NOMO-1 treated with dmso at 0.1 percent for 144 hours (cell line): ENCODE measurements around the gene KIAA1755.
A peak's percentile ranks its signal among the peaks of the same experiment; 100 is the strongest.

Source experiments
- DNase-seq: peaks from one replicate; lab custom pipeline; 2025; ENCODE audit not compliant: unreplicated experiment; lab: John Stamatoyannopoulos, UW

KIAA1755 gene

DNA sequence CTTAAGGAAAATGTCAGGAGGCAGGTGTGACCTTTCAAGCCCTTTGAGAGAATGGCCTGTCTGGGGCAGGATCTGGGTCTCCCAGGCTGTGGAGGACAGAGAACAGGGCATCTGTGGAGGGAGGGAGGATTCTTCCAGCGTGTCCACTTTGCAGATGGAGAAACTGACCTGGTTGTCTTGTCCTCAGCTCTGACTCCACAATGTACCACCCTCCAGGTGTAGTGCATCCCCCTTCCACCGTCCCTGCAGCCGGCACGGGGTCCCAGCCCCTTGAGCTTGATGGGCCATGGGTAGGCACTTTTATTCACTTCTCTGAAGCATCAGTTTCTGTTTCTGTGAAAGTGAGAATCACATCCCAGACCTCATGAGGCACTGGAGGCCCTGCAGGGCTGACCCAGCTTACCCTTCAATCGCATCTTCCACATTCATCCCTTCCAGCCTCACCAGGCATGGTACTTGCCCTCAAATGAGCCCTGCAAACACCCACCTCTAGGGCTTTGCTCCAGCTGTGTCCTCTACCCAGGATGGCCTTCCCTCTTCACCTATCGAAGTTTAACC, 90.8 kb downstream of the KIAA1755 start:
- no peak for DNase-seq

- DNase-seq = peak; percentile 37
These were observed 91.5 kb downstream of the KIAA1755 start for GRCh38 chr20:38168791-38169589.

GRCh38 chr20:38167851-38168760, 92.4 kb downstream of the KIAA1755 start:
- peak; percentile 44 for DNase-seq

- DNase-seq = no peak
These were observed 93.1 kb downstream of the KIAA1755 start for GRCh38 chr20:38167328-38167850.

GRCh38 chr20:38166703-38167233, 93.8 kb downstream of the KIAA1755 start:
- DNase-seq = no peak

DNA sequence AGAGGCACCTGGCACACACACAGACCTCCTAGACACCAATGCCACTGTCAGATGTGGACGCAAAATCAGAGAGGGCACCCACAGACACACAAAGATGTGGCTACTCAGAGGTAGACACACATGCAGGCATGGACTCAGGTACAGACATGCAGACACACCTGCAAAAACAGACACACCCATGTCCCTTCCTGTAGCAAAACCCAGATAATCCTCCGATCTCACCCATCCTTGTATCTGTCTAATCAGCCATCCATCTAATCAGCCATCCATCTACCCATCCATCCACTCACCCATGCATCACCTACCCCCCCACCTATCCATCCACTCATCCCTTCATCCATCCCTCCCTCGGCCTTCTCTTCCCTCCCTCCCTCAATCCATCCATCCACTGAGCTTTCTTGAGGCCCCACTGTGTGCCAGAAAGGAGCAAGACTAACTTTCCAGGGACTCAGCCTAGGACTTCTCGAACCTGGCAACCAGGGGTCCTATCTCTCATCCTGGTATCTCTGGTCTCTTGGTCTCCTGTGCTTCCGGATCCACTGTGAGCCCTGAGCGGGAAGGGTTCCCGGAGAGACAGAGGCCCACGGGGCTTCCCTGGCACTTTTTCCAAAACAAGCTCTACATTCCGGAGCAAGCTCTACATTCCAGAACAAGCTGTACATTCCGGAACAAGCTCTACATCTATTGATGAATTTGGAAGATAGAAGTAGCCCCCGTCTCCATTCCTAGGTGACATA, 94.4 kb downstream of the KIAA1755 start:
- no peak for DNase-seq

DNA sequence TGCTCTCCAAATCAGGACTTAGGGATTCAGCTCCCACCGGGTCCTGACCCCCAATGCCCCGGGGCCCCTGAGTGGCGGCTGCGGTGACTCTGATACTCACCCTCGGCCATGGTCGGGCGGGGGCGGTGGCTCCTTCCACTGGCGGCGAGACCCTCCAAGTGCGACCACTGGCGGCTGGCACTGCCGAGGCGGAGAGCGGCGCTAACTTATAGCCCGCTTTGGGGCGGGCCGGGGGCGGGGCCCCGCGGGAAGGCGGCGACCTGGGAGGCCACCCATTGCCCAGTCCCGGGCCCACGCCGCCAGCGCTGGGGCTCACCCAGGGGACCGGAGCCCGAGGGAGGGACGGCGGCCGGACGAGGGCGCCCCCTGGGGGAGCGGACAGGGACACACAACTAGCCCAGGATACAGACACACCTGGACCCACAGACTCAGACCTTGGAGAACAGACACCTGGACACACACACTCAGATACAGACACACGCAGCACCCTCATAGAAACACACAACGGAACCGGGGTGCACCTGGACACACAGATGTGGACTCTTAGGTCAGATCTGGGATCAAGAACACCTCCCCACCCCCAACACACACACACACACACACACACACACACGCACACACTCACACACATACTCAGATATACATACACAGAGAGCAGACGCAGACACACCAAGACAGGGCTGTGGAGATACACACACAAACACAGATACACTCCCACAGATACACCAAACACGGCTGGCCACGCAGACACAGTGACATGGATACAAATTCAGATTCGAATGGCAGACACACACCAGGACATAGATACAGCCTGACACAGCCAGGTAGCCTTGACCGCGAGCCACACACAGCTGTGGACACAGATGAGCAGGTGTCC, 95.2 kb downstream of the KIAA1755 start, which contains the start of gene TGM2:
Gene TGM2, minus strand, starts transcription at position 182 of the 877 bp plus-strand sequence. Its CDS starts 72 bp downstream, at position 110.
- peak; percentile 44 for DNase-seq

GRCh38 chr20:38164624-38165088, 95.9 kb downstream of the KIAA1755 start:
- no peak for DNase-seq

GRCh38 chr20:38164069-38164468, 96.5 kb downstream of the KIAA1755 start:
- no peak for DNase-seq

DNA sequence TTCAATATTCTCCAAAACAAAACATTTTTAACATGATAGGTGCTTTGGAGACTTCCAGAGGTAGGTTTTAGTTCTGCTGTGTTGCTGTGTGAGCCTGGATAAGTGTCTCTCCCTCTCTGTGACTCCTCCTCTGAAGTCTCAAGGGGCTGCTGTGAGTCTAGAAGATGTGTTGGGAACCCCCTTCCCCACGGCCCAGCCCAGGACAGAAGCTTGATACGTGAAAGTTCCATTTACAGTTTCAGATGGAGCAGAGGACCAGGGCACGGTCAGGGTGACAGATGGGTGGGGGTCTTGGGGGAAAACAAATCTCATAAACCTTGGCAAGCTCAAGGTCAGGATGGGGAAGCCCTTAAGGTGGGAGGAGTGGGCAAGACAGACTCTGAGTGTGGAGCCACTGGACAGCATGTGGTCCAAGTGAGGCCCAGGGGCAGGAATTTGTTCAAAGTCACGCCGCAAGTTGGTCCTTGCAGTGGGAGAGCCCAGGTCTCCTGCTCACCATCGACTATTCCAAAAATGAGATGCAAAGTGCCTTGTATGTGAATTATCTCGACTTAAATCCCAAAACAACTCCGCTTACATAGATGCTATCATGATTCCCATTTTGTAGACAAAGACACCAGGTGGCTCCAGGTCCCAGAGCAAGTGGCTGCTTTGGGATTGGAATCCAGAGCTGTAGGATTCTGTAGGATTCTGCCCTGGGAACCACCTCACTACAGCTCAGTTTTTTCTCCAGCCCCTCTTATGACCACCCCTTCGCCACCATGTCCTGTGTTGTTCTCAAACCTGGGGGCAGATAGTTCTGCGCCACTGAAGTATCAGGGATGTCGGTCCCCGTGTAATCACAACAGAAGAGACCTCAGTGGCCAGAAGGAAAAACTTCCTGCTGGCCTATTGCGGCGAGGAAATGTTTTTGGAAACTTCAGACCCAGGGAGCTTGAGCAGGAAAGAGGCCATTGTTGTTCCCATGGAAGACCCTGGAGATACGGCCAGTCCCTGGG, 97.4 kb downstream of the KIAA1755 start:
- DNase-seq = no peak

DNA sequence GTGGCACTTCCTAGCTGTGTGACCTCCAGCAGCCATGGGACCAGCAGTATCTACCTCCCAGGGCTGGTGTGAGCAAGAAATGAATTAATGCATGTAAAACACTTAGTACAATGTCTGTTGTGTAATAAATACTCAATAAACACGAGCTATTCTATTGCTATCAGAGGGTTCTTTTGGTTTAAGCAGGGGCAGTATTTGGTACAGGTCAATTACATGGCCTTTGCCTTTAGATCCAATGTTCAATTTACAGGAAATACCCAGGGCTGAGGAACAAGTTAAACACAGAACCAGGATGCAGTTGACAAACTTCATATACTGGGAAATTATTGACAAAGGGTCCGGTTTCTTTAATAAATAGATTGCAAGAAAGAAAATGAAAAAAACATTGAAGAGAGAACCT, 98.4 kb downstream of the KIAA1755 start:
- DNase-seq = no peak

DNA sequence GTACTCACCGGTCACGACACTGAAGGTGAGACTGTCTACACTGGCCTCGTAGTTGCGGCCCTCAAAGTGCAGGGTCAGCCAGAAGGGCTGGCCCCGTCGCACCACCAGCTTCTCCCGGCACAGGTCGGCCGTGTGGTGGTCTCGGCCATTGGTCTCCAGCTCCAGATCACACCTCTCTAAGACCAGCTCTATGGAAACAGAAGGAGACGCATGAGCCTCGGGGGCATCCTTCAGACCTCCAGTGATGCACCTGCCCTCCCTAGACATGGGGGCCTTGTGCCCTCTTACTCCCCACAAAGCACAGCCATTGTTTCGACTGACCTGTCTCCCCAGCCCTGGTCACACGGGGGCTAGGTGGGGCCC, 99.1 kb downstream of the KIAA1755 start:
- no peak for DNase-seq
